Measurements from ENCODE around the gene CHID1.

Gene CHID1

GRCh38 chr11:852762-853161 lies 57.8 kb downstream of the CHID1 start:
- no peak overlapping the region for H3K4me2 ChIP-seq (ENCODE audit: low read depth, low read length, poor library complexity, severe bottlenecking)
- no peaks in the 10 kb centered on the region for H3K36me3 ChIP-seq (ENCODE audit: low read length)
- no peaks in the 10 kb centered on the region for H3K27me3 ChIP-seq (ENCODE audit: low read length)
- no peak overlapping the region for H3K9ac ChIP-seq (ENCODE audit: low read length)
- H4K20me1 ChIP-seq (ENCODE audit: low read depth, low read length): no peaks in the 10 kb centered on the region
- no peaks in the 10 kb centered on the region for H3K9me3 ChIP-seq (ENCODE audit: insufficient read depth, low read length)
- no peaks in the 10 kb centered on the region for H3K79me2 ChIP-seq (ENCODE audit: insufficient read depth, low read length)
- H2AFZ ChIP-seq (ENCODE audit: low read depth, low read length, severe bottlenecking): no peak overlapping the region
- no peak for TF ChIP-seq CTCF (IDR thresholded peaks at IDR 0.05; ENCODE audit: insufficient read depth, low read length, poor library complexity, severe bottlenecking)
- TF ChIP-seq EZH2phosphoT487 (conservative IDR thresholded peaks at IDR 0.05; ENCODE audit: low read length): no peak
- H3F3A ChIP-seq (ENCODE audit: insufficient read depth): no peaks in the 10 kb centered on the region
- H3K9me2 ChIP-seq (replicated peaks; ENCODE audit: insufficient read depth, low read length): no peaks in the 10 kb centered on the region
- H3K4me3 ChIP-seq (ENCODE audit: insufficient read depth, low read length, poor library complexity, severe bottlenecking): no peak overlapping the region
- no peak overlapping the region for H3K27ac ChIP-seq (ENCODE audit: low read depth, low read length)

GRCh38 chr11:850775-851763 lies 59.5 kb downstream of the CHID1 start:
- Histone ChIP-seq H3K27me3 (ENCODE audit: low read length) (no peaks in the 10 kb centered on the region), H3K79me2 (ENCODE audit: insufficient read depth, low read length) (no peaks in the 10 kb centered on the region), H3K4me2 (ENCODE audit: low read depth, low read length, poor library complexity, severe bottlenecking) (no peak overlapping the region), H3K27ac (ENCODE audit: low read depth, low read length) (no peak overlapping the region), H4K20me1 (ENCODE audit: low read depth, low read length) (no peaks in the 10 kb centered on the region), H3K9ac (ENCODE audit: low read length) (no peak overlapping the region), H3K9me3 (ENCODE audit: insufficient read depth, low read length) (no peaks in the 10 kb centered on the region), H2AFZ (ENCODE audit: low read depth, low read length, severe bottlenecking) (no peak overlapping the region), H3K36me3 (ENCODE audit: low read length) (no peaks in the 10 kb centered on the region), H3K9me2 (replicated peaks; ENCODE audit: insufficient read depth, low read length) (no peaks in the 10 kb centered on the region), H3K4me3 (ENCODE audit: insufficient read depth, low read length, poor library complexity, severe bottlenecking) (no peak overlapping the region), H3F3A (ENCODE audit: insufficient read depth) (no peaks in the 10 kb centered on the region)
- TF ChIP-seq CTCF (IDR thresholded peaks at IDR 0.05; ENCODE audit: insufficient read depth, low read length, poor library complexity, severe bottlenecking) (peak; percentile 48), EZH2phosphoT487 (conservative IDR thresholded peaks at IDR 0.05; ENCODE audit: low read length) (no peak)

- TF ChIP-seq CTCF (IDR thresholded peaks at IDR 0.05; ENCODE audit: insufficient read depth, low read length, poor library complexity, severe bottlenecking) (no peak), EZH2phosphoT487 (conservative IDR thresholded peaks at IDR 0.05; ENCODE audit: low read length) (no peak)
- H3K9me2 ChIP-seq (replicated peaks; ENCODE audit: insufficient read depth, low read length): no peaks in the 10 kb centered on the region
- H3K27me3 ChIP-seq (ENCODE audit: low read length): no peaks in the 10 kb centered on the region
- no peaks in the 10 kb centered on the region for H3F3A ChIP-seq (ENCODE audit: insufficient read depth)
- no peak overlapping the region for H3K4me3 ChIP-seq (ENCODE audit: insufficient read depth, low read length, poor library complexity, severe bottlenecking)
- H3K9ac ChIP-seq (ENCODE audit: low read length): no peak overlapping the region
- no peaks in the 10 kb centered on the region for H3K79me2 ChIP-seq (ENCODE audit: insufficient read depth, low read length)
- no peak overlapping the region for H2AFZ ChIP-seq (ENCODE audit: low read depth, low read length, severe bottlenecking)
- no peaks in the 10 kb centered on the region for H3K36me3 ChIP-seq (ENCODE audit: low read length)
- H4K20me1 ChIP-seq (ENCODE audit: low read depth, low read length): no peaks in the 10 kb centered on the region
- H3K9me3 ChIP-seq (ENCODE audit: insufficient read depth, low read length): no peaks in the 10 kb centered on the region
- H3K4me2 ChIP-seq (ENCODE audit: low read depth, low read length, poor library complexity, severe bottlenecking): no peak overlapping the region
- no peak overlapping the region for H3K27ac ChIP-seq (ENCODE audit: low read depth, low read length)
These were observed 60.4 kb downstream of the CHID1 start for GRCh38 chr11:849951-850774.
